ENCODE data around the gene PKD1L1. TPM values are rescaled to one million over a fixed set of nuclear protein-coding genes. Genes with fewer than 3 reads are reported as not detected.

Gene PKD1L1
- total RNA-seq, 1 donor from 2014 or later = 0.12 TPM

Other genes with a start within 250 kb of the PKD1L1 start
- gene HUS1, start 31.1 kb upstream of the PKD1L1 start, total RNA-seq = 32.3 and 35.9 TPM in 2 replicates
- gene SUN3, start 80.6 kb upstream of the PKD1L1 start, total RNA-seq = not detected in 2 replicates
- gene C7orf57, start 87.1 kb upstream of the PKD1L1 start, total RNA-seq = 0.14 TPM in 2 replicates
- 61.5 and 64.2 TPM in 2 replicates for gene UPP1, start 140.8 kb upstream of the PKD1L1 start, total RNA-seq
- gene ABCA13, start 223.0 kb upstream of the PKD1L1 start, total RNA-seq = not detected in 2 replicates

Measured in activated CD4-positive, alpha-beta T cell treated with anti-CD3 and anti-CD28 coated beads, Interleukin-2, amount 10 ng/mL, durations not matched to agents 24 days and 14 days (primary cell).